SHP77 (cell line): Measurements from ENCODE around the gene ZNF839.

ENCODE experiments used
- DNase-seq, 2 experiments: peaks; one replicate each; lab custom pipeline; 2025; lab: John Stamatoyannopoulos, UW

Gene ZNF839

GRCh38 chr14:102378830-102379229 lies 59.3 kb downstream of the ZNF839 start:
- DNase-seq = no peak

- no peak for DNase-seq
Measured at GRCh38 chr14:102387086-102387485, 67.5 kb downstream of the ZNF839 start.

GRCh38 chr14:102389246-102389645 lies 69.7 kb downstream of the ZNF839 start:
- no peak for DNase-seq

- DNase-seq = no peak
Measured at GRCh38 chr14:102390064-102390855, 70.7 kb downstream of the ZNF839 start.
